Loucy (cell line): ENCODE data around the gene VWDE.
A peak's percentile ranks its signal among the peaks of the same experiment; 100 is the strongest.

Source experiments
- H2AFZ ChIP-seq: fragments of 200-600 bp; sonication (generic); 2 replicates; pipeline ENCODE4 v1.6.0; 2016; ENCODE audit warnings: antibody characterized with exemption, mild to moderate bottlenecking, low read length, moderate library complexity
- H3F3A ChIP-seq: fragments of 200-600 bp; 2 replicates; pipeline ENCODE4 v1.6.0; 2016; ENCODE audit warnings: antibody characterized with exemption, low read depth, mild to moderate bottlenecking
- H3K27me3 ChIP-seq: fragments of 200-600 bp; sonication (generic); 2 replicates; pipeline ENCODE4 v1.6.1; 2014; ENCODE audit warnings: low read length, mild to moderate bottlenecking; ENCODE audit not compliant: insufficient read depth, poor library complexity, severe bottlenecking
- H3K36me3 ChIP-seq: fragments of 200-600 bp; sonication (generic); 2 replicates; pipeline ENCODE4 v1.6.1; 2016; ENCODE audit warnings: low read length; ENCODE audit not compliant: insufficient read depth
- H3K4me1 ChIP-seq: fragments of 200-600 bp; sonication (generic); 2 replicates; pipeline ENCODE4 v1.5.1; 2014; ENCODE audit warnings: low read length, mild to moderate bottlenecking; ENCODE audit not compliant: insufficient read depth, poor library complexity, severe bottlenecking
- H3K4me2 ChIP-seq: fragments of 200-600 bp; sonication (generic); 2 replicates; pipeline ENCODE4 v1.6.0; 2014; ENCODE audit warnings: antibody characterized with exemption, low read length, low read depth, mild to moderate bottlenecking; ENCODE audit not compliant: poor library complexity, severe bottlenecking
- H3K4me3 ChIP-seq: fragments of 200-600 bp; sonication (generic); 2 replicates; pipeline ENCODE4 v1.5.1; 2014; ENCODE audit warnings: low read length, mild to moderate bottlenecking, mixed read lengths; ENCODE audit not compliant: poor library complexity, severe bottlenecking
- H3K79me2 ChIP-seq: fragments of 200-600 bp; sonication (generic); 2 replicates; pipeline ENCODE4 v1.6.1; 2014; ENCODE audit warnings: low read length; ENCODE audit not compliant: insufficient read depth
- H3K9ac ChIP-seq: fragments of 200-600 bp; sonication (generic); 2 replicates; pipeline ENCODE4 v1.6.0; 2014; ENCODE audit warnings: mild to moderate bottlenecking, low read depth, low read length, moderate library complexity; ENCODE audit not compliant: poor library complexity, severe bottlenecking
- H3K9me2 ChIP-seq: fragments of 200-600 bp; sonication (generic); replicated peaks from 2 replicates; pipeline ENCODE4 v1.6.1; 2016; ENCODE audit warnings: low read depth, low read length, mixed read lengths
- H3K9me3 ChIP-seq: fragments of 200-600 bp; sonication (generic); 2 replicates; pipeline ENCODE4 v1.6.1; 2014; ENCODE audit warnings: mild to moderate bottlenecking, antibody characterized with exemption, low read length, low read depth; ENCODE audit not compliant: insufficient read depth
- H4K20me1 ChIP-seq: fragments of 200-600 bp; sonication (generic); 2 replicates; pipeline ENCODE4 v1.6.0; 2014; ENCODE audit warnings: antibody characterized with exemption, low read length, mild to moderate bottlenecking; ENCODE audit not compliant: insufficient read depth, poor library complexity, severe bottlenecking
- CTCF ChIP-seq: fragments of 200-600 bp; sonication (generic); conservative IDR thresholded peaks from 2 replicates; pipeline ENCODE4 v1.5.1; 2014; ENCODE audit warnings: mild to moderate bottlenecking, antibody characterized with exemption, low read length
- EZH2phosphoT487 ChIP-seq: fragments of 200-600 bp; IDR thresholded peaks from 2 replicates; pipeline ENCODE4 v1.6.1; 2018; ENCODE audit warnings: antibody characterized with exemption, mild to moderate bottlenecking, moderate library complexity, borderline replicate concordance

VWDE gene

GRCh38 chr7:12303062-12303461 lies 100.6 kb downstream of the VWDE start:
- no peaks in the 10 kb centered on the region for H3K9me2 ChIP-seq
- H3K36me3 ChIP-seq: no peaks in the 10 kb centered on the region
- H3K27me3 ChIP-seq: no peaks in the 10 kb centered on the region
- no peaks in the 10 kb centered on the region for H3K9me3 ChIP-seq
- no peaks in the 10 kb centered on the region for H3F3A ChIP-seq
- no peaks in the 10 kb centered on the region for H3K79me2 ChIP-seq
- TF ChIP-seq EZH2phosphoT487 (no peak), CTCF (no peak)
- H3K4me1 ChIP-seq: peaks cover 7% of the 10 kb centered on the region
- H2AFZ ChIP-seq: peak overlapping the region; percentile 68
- H4K20me1 ChIP-seq: no peaks in the 10 kb centered on the region
- H3K4me3 ChIP-seq: no peak overlapping the region
- H3K9ac ChIP-seq: no peak overlapping the region
- H3K4me2 ChIP-seq: no peak overlapping the region

- no peak overlapping the region for H3K9ac ChIP-seq
- H3K27me3 ChIP-seq: no peaks in the 10 kb centered on the region
- no peak overlapping the region for H2AFZ ChIP-seq
- no peaks in the 10 kb centered on the region for H3K36me3 ChIP-seq
- no peaks in the 10 kb centered on the region for H3F3A ChIP-seq
- no peak overlapping the region for H3K4me2 ChIP-seq
- no peaks in the 10 kb centered on the region for H3K9me2 ChIP-seq
- H3K4me1 ChIP-seq: peaks cover 7% of the 10 kb centered on the region
- H3K79me2 ChIP-seq: no peaks in the 10 kb centered on the region
- H3K4me3 ChIP-seq: no peak overlapping the region
- TF ChIP-seq CTCF (no peak), EZH2phosphoT487 (no peak)
- no peaks in the 10 kb centered on the region for H3K9me3 ChIP-seq
- no peaks in the 10 kb centered on the region for H4K20me1 ChIP-seq
These were observed 103.2 kb downstream of the VWDE start for GRCh38 chr7:12300415-12300814.

- no peak overlapping the region for H3K4me3 ChIP-seq
- H3K27me3 ChIP-seq: no peaks in the 10 kb centered on the region
- H3K79me2 ChIP-seq: no peaks in the 10 kb centered on the region
- H2AFZ ChIP-seq: no peak overlapping the region
- TF ChIP-seq CTCF (no peak), EZH2phosphoT487 (no peak)
- no peaks in the 10 kb centered on the region for H4K20me1 ChIP-seq
- H3K36me3 ChIP-seq: no peaks in the 10 kb centered on the region
- H3K4me1 ChIP-seq: peaks cover 7% of the 10 kb centered on the region
- no peaks in the 10 kb centered on the region for H3K9me3 ChIP-seq
- H3K9me2 ChIP-seq: no peaks in the 10 kb centered on the region
- no peaks in the 10 kb centered on the region for H3F3A ChIP-seq
- H3K9ac ChIP-seq: no peak overlapping the region
- no peak overlapping the region for H3K4me2 ChIP-seq
These were observed 104.3 kb downstream of the VWDE start for GRCh38 chr7:12299367-12299766.
